Brain microvascular endothelial cell (primary cell): ENCODE measurements around the gene DNAH10.
A peak's percentile ranks its signal among the peaks of the same experiment; 100 is the strongest.

ENCODE experiments used
- DNase-seq: peaks from one replicate; pipeline ENCODE4 v3.0.0-alpha.2; 2020
- H3K27ac ChIP-seq: fragments of 250-450 bp; sonication (Bioruptor Pico); 2 replicates; pipeline ENCODE4 v1.5.1; 2020; ENCODE audit warnings: mild to moderate bottlenecking, moderate library complexity
- H3K27me3 ChIP-seq: fragments of 250-450 bp; sonication (Bioruptor Pico); replicated peaks from 2 replicates; pipeline ENCODE4 v1.5.1; 2020; ENCODE audit warnings: mild to moderate bottlenecking
- H3K36me3 ChIP-seq: fragments of 250-450 bp; sonication (Bioruptor Pico); replicated peaks from 2 replicates; pipeline ENCODE4 v1.5.1; 2020; ENCODE audit warnings: mild to moderate bottlenecking
- H3K4me3 ChIP-seq: 2 replicates; pipeline ENCODE4 v1.5.1; 2011; ENCODE audit warnings: low read depth, mild to moderate bottlenecking, control low read depth, low read length, moderate library complexity
- in situ Hi-C: cut with HindIII; loops from 2 replicates; pipeline ENCODE4 v1.10.0; 2017; ENCODE audit warnings: low sequenced_read_pairs, low pct_ligation_motif_present
- TF ChIP-seq, protein P1 (sequence below): IDR thresholded peaks from 2 replicates; pipeline ENCODE4 v1.5.1; 2011; ENCODE audit warnings: low read depth, mild to moderate bottlenecking, moderate library complexity, low read length, control low read depth, inconsistent platforms; ENCODE audit errors: missing control alignments

Gene DNAH10

DNA sequence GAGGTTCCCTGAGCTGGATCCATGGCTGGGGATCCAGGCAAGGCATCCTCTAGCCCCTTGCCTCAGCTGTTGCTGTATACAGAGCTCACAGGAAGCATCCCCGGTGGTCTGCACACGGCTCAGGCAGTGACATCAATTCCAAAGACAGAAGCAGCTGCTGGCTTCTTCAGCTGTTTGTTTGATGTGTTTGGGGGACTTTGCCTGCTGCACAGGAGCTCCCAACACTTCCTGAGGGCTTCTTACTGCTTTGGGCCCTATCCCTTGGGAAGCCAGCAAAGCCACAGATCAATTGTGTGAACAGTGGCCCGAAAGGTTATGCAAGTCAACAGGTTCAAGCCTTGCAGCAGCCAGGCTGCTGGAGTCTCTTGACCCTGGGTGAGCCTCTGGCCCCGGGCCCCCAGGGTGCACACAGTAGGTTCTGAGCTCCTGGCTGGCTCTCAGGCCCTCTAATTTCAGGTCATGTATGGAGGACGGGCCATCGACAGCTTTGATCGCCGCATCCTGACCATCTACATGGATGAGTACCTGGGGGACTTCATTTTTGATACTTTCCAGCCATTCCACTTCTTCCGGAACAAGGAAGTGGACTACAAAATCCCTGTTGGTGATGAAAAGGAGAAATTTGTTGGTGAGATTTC lies 168.0 kb downstream of the DNAH10 start:
- in situ Hi-C loops: no loop called here
- Histone ChIP-seq H3K4me3 (no peak overlapping the region), H3K27me3 (no peaks in the 10 kb centered on the region), H3K27ac (no peak overlapping the region), H3K36me3 (no peaks in the 10 kb centered on the region)
- DNase-seq: no peak
- TF ChIP-seq, protein P1, sequence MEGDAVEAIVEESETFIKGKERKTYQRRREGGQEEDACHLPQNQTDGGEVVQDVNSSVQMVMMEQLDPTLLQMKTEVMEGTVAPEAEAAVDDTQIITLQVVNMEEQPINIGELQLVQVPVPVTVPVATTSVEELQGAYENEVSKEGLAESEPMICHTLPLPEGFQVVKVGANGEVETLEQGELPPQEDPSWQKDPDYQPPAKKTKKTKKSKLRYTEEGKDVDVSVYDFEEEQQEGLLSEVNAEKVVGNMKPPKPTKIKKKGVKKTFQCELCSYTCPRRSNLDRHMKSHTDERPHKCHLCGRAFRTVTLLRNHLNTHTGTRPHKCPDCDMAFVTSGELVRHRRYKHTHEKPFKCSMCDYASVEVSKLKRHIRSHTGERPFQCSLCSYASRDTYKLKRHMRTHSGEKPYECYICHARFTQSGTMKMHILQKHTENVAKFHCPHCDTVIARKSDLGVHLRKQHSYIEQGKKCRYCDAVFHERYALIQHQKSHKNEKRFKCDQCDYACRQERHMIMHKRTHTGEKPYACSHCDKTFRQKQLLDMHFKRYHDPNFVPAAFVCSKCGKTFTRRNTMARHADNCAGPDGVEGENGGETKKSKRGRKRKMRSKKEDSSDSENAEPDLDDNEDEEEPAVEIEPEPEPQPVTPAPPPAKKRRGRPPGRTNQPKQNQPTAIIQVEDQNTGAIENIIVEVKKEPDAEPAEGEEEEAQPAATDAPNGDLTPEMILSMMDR: no peak

DNA sequence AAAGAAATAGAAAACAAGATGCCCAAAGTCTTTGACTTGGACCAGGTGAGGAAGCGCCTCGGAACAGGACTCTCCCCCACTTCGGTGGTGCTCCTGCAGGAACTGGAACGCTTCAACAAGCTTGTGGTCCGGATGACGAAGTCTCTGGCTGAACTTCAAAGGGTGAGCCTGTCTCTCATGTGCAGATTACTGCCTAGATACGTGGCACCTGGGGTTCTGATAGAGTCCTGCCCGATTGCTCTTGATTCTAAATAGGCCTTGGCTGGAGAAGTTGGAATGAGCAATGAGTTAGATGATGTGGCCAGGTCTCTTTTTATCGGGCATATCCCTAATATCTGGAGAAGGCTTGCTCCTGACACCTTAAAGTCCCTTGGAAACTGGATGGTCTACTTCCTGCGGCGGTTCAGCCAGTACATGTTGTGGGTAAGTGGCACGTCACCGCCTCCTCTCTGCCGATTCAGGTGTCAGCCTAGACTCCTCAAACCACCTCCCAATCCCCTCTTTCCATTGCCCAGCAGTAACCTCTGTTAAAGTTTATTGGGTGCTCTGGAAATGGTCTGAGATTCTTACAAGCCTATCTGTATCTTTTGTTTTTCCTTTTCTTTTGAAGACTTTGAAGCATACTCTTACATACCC lies 169.7 kb downstream of the DNAH10 start:
- in situ Hi-C loops: no loop called here
- H3K27ac ChIP-seq: no peak overlapping the region
- DNase-seq: no peak
- no peak overlapping the region for H3K4me3 ChIP-seq
- no peaks in the 10 kb centered on the region for H3K36me3 ChIP-seq
- no peaks in the 10 kb centered on the region for H3K27me3 ChIP-seq
- TF ChIP-seq, protein P1: no peak

DNA sequence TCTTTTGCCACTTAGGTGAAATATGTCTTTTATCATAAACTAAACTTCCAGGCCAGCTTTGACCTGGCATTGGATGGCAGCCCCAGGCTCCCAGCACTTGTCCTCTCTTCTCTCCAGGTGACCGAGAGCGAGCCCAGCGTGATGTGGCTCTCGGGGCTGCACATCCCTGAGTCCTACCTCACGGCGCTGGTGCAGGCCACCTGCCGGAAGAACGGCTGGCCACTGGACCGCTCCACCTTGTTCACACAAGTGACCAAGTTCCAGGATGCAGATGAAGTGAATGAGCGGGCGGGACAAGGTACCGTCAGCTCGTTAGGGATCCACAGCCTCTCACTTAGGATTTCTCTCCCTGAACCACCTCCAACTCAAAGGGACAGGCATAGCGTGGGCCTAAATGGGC lies 171.1 kb downstream of the DNAH10 start:
- H3K27ac ChIP-seq: no peak overlapping the region
- TF ChIP-seq, protein P1: no peak
- in situ Hi-C loops: no loop called here
- no peaks in the 10 kb centered on the region for H3K36me3 ChIP-seq
- DNase-seq: no peak
- no peak overlapping the region for H3K4me3 ChIP-seq
- H3K27me3 ChIP-seq: no peaks in the 10 kb centered on the region

- no peak overlapping the region for H3K27ac ChIP-seq
- H3K36me3 ChIP-seq: no peaks in the 10 kb centered on the region
- TF ChIP-seq, protein P1: no peak
- DNase-seq: no peak
- in situ Hi-C loops: no loop called here
- H3K4me3 ChIP-seq: no peak overlapping the region
- H3K27me3 ChIP-seq: no peaks in the 10 kb centered on the region
Observed at GRCh38 chr12:123934016-123934620, 172.0 kb downstream of the DNAH10 start.

DNA sequence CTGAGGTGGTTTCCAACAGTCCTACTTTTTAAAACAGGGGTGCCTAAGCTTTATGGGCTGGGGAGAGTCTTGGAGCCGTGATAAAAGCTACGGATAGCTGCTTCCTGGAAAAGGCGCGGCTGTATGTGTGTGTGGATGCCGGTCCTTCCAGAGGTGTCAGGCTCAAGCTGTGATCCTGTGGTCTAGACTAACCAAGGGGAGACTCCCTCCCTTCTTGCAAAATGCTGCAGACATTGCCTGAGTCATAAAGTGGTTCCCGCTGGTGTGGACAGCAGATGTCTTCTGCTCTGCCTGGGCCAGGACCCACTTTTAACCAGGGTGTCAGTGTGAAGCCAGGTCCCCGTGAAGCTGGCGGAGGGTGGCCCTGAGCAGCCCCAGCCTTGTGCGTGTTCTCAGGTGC lies 172.7 kb downstream of the DNAH10 start:
- DNase-seq: peak; percentile 16
- H3K27ac ChIP-seq: no peak overlapping the region
- in situ Hi-C loops: no loop called here
- H3K4me3 ChIP-seq: no peak overlapping the region
- no peaks in the 10 kb centered on the region for H3K36me3 ChIP-seq
- H3K27me3 ChIP-seq: no peaks in the 10 kb centered on the region
- TF ChIP-seq, protein P1: no peak
